Stimulated activated CD4-positive, alpha-beta T cell treated with anti-CD3 and anti-CD28 coated beads, Interleukin-2, amount 100 ng/mL, for 4 hours (primary cell): ENCODE measurements around the gene CIB4.

Source experiments
- DNase-seq: peaks from one replicate; pipeline ENCODE4 v3.0.0-alpha.2; 2020; ENCODE audit warnings: low read depth

CIB4 gene

DNA sequence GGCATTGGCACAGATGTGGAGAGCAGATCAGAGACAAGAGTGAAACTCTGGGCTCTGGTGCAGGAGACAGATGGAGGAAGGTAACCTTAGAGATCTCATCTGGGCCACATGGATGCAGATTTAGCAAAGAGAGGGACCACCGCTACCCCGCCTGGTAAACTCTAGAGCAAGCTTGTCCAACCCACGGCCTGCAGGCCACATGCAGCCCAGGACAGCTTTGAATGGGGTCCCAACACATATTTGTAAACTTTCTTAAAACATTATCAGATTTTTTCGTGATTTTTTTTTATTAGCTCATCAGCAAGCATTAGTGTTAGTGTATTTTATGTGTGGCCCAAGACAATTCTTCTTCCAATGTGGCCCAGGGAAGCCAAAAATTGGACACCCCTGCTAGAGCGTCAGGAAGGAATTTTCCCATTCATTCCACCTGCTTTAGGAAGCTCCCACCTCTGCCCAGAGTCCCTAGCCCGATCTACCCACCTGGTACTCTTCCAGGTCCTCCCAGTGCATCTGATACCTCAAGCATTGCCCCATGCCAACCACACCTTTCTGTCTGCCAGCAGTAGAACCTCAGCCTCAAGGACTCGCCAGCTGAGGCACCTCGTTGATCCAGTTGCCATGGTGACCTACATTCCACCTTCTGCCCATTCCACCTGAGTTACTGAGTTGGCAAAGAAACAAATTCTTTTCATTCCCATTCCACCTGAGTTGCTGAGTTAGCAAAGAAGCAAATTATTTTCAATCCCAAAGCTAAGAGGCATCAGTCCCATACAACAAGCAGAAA, at the start of gene CIB4:
Gene CIB4 (minus strand): TSS at position 586 of the 784 bp plus-strand sequence. CDS start 52 bp downstream, at position 534.
- no peak for DNase-seq

GRCh38 chr2:26687801-26688200, 46.6 kb upstream of the CIB4 start:
- DNase-seq = no peak

GRCh38 chr2:26687328-26687727, 46.2 kb upstream of the CIB4 start:
- DNase-seq = no peak

DNA sequence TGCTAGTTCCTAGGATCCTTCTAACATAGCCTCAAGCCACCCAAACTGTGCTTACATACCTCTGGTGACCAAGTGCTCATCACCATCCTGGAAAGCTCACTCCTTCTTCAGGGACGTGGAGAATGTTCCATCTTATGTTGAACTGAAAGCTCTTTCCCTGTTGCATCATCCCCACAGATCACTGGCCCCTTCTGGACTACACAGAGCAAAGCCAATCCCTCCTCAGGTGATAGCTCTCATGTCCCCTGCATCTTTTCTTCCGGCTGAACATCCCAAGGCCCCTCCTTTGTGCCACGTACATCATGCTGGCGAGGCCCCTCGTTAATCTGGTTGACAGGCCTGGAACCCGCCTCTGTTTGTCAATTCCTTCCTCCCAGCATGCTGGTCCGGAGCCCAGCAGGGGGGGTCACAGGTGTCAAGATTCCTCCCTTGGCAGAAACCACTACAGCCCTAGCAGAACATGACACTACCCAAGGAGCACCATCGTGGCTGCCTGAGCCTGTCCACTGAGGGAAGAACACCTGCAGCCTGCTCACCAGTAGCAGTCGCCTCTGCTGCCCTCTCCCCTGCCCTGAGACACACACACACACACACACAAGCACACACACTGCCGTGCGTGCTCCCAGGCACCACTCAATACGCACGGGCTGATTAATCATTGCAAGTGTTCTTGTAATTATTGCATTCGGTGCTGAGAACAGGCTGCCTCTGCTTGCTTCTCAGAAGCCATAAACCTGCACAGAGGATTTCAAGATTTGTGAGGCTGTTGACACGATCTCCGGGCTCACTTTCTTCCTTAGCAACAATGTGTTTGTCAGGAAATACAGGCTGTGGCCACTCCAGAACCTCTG, 45.0 kb upstream of the CIB4 start:
- no peak for DNase-seq

DNA sequence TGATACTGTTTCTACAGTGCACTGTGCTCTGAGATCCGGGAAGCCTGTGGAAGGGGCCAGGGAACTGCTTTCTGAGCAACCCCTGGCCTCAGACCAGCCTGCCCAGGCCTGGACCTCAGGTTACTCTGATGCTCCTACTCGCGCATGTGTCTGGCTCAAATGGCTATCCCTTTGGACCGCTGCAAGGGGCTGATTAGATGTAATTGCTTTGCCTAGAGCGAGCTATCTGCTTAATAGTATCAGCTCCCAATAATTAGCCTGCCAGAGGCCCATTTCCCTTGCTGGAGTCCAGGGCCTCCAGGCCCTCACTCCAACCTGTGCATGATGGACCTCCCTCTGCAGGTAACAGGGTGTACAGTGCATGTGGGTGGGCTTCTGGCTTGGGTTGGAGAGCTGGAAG, 44.2 kb upstream of the CIB4 start:
- no peak for DNase-seq

DNA sequence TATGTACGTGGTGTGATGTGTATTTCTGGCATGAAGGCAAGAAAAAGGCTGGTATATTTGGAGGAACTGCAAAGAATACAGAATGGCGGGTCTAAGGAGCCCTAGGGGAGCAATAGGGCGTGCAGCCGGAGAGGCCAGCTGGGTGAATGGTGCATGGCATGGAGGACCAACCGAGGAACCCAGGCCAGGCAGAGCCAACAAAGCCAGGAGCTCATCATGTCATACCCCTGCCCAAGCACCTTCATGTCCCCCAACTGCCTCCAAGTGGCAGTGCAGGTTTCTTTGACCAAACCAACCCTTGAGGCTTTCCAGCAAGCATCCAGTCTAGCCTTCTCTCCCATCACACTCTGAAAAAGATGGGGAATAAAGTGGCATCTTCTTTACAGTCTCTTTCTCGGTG, 42.4 kb upstream of the CIB4 start:
- DNase-seq = no peak

DNA sequence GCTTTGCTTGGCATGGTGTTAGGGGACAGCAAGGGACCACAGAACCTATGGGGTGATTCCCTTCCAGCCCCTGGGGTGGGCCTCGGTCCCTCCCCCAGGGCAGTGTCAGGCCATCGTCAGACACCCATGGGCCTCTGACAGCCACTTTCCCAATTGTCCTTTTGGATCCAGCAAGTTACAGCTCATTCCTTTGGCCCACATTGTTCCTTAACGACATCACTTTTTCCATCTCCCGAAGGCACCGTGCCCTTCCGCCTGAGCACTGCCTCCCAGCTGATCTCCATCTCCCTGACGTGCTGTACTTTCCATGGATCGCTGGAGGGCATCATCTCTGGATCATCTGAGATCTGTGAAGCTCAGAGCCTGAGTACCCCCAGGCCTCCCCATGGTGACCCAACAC, 41.0 kb upstream of the CIB4 start:
- DNase-seq = no peak

DNA sequence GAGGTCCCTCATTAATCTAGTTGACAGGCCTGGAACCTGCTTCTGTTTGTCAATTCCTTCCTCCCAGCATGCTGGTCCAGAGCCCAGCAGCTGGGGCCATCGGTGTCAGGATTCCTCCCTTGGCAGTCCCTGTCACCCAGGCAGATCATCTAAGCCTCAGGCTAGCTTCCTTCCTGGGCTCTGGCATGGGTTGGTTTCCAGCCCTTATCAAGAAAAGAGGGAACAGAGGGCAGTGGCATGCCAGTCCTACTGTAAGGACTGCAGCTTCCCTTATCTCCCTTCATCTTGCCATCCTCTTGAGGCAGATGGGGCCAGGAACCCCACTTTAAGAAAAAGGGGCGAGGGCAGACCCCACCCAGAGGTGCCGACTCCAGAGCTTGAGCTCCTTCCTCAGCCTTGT, 40.5 kb upstream of the CIB4 start:
- DNase-seq = no peak

DNA sequence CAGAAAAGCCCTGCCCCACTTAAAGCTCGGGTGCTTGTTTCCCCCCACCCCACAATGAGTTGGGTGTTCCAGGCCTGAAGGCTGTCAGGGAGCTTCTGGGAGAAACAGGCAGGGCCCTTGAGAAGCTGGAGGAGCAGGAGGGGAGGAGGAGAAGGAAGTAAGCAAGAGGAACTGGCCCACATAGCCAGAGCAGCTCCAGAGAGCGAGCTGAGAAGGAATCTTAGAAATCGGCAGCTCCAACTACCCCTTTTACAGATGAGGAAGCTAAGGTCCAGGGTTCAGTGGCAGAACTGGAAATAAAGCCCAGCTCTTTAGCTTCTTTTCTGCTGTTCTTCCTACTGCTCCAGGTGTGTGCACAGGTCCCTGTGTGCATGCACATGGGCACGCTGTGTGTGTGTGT, 38.7 kb upstream of the CIB4 start:
- DNase-seq = no peak

- no peak for DNase-seq
Observed at GRCh38 chr2:26678035-26678434, 36.9 kb upstream of the CIB4 start.

- no peak for DNase-seq
Observed at GRCh38 chr2:26675651-26676255, 34.6 kb upstream of the CIB4 start.

DNA sequence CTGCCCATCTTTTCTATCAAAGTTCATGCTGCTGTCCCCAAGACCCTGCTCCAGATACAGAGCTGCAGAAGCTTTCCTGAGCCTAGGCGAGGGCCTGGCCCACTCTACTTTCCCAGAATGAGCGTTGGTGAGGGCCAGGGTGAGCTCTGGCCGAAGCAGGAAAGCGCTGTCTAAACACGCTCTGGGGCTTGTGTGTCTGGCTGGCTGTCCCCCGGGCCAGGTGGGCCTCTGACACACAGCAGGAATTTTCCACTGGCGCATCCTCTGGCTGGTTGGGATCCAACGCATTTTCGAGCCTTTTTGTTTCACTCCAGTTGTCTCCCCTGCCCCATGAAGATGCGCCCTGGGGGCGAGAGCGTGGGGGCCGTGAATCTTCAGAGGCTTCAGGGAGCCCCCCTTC, 33.6 kb upstream of the CIB4 start:
- no peak for DNase-seq

- DNase-seq = no peak
Observed at GRCh38 chr2:26674002-26674751, 33.0 kb upstream of the CIB4 start.

- DNase-seq = no peak
Observed at GRCh38 chr2:26672818-26673393, 31.7 kb upstream of the CIB4 start.

- no peak for DNase-seq
Observed at GRCh38 chr2:26672112-26672817, 31.1 kb upstream of the CIB4 start.

DNA sequence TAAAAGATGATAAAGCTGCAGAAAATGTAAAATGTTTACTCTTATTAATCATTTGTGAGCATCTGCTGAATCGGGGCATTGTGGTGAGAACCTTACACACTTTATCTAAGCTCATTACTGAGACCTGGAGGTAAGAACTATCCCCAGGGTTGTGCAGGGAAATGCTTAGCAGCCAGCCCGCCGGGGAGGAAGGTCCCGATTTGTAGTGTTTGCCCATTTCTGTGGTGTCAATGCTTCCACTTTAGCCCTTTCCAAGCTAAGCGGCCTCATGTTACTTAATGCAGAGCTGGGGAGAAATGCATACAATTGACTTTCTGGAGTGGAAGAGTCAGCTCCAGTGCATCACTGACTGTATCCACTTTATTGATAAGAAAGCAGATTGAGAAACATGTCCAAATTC, 30.5 kb upstream of the CIB4 start:
- no peak for DNase-seq

GRCh38 chr2:26670931-26671460, 29.8 kb upstream of the CIB4 start:
- DNase-seq = no peak

DNA sequence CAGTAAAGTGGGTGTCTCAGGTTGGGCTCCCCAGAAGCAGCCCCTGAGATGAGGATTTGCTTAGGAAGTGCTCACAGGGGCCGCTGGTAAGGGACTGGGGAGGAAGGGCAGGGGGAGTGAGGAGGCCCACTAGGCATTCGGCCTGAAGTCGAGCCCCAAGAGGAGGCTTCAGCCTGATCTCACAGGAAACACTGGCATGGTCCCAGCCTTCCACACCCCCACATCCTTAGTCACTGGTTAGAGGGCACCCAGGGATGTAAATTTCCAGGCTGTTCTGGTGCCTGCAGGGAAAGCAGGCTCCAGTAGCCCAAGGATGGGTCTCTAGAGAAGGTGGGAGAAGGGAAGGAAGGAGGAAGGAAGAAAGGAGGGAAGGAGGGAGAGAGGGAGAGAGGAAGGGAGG, 29.0 kb upstream of the CIB4 start:
- no peak for DNase-seq

- DNase-seq = no peak
Observed at GRCh38 chr2:26668856-26669750, 27.9 kb upstream of the CIB4 start.

DNA sequence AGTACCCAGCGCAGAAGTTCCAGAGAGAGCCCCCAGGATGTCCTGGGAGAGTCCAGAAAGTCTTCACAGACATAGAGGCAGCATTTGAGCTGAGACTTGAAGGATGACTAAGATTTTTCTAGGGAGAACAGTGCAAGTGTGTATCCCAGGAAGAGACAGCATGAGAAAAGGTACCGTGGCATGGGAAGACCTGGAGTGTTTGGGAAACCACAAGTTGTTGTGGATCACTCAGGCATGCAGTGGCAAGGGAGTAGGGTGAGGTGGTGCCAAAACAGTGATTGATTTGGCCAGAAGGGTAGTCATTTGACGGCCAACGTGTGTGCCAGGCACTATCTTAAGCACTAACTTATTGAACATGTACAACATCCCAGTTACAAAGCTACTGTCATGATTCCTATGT, 26.9 kb upstream of the CIB4 start:
- no peak for DNase-seq
